ENCODE data around the gene COPG1. TPM values are rescaled to one million over a fixed set of nuclear protein-coding genes. Genes with fewer than 3 reads are reported as not detected.

Gene COPG1
- total and polyA plus RNA-seq, 2 donors (not counting 1 experiment from before 2014, with no cell fraction given), result 48.9 to 85.9 TPM

GRCh38 chr3:129233538-129233937 lies 15.9 kb upstream of the COPG1 start:
- Mint-ChIP-seq H3K4me1 (peaks cover 47% of the 10 kb centered on the region), H3K9me3 (ENCODE audit: insufficient read depth) (peaks cover 4% of the 10 kb centered on the region), H3K27me3 (no peaks in the 10 kb centered on the region), H3K27ac (peak overlapping the region; percentile 97), H3K4me3 (peak overlapping the region; percentile 50)
- H2AFZ ChIP-seq (ENCODE audit: insufficient read depth, low read depth, low read length, poor library complexity, severe bottlenecking), result no peak overlapping the region
- WGBS (ENCODE audit: insufficient coverage), result 0% methylated on average over 4 of the region's 4 CpGs
- H3K9me3 ChIP-seq (ENCODE audit: control extremely low read depth in 1 of 3, control insufficient read depth in 2 of 3, insufficient read depth in 1 of 3, low read length in 2 of 3), result peaks cover 0 to 4% (median 0%) of the 10 kb centered on the region in 3 donors
- H3K9ac ChIP-seq (ENCODE audit: low read length), result no peak overlapping the region
- no peaks in the 10 kb centered on the region for H3K36me3 ChIP-seq (replicated peaks in 1 of 2; ENCODE audit: control extremely low read depth in 1 of 2, control insufficient read depth in 1 of 2, extremely low read depth in 1 of 2, insufficient read depth in 2 of 2, low read length in 1 of 2)
- no peaks in the 10 kb centered on the region for H3K27me3 ChIP-seq (replicated peaks in 1 of 4; ENCODE audit: control extremely low read depth in 1 of 4, control insufficient read depth in 3 of 4, insufficient read depth in 4 of 4, low read length in 3 of 4)
- peak overlapping the region; percentile 31 for H3K4me2 ChIP-seq (replicated peaks; ENCODE audit: low read depth, low read length, poor library complexity, severe bottlenecking)
- ChIA-PET POLR2A (interaction anchor here (0.5 to 2.6 kb wide), 22 partner anchors 9 to 1474 kb away, joined by 3 to 28 read pairs (median 4); partner anchors contain the start of genes CNBP, COPG1, GP9 and HMCES), CTCF (interaction anchor here (0.6 to 11.3 kb wide), 12 partner anchors 9 to 260 kb away, joined by 3 to 98 read pairs (median 4); partner anchors contain the start of genes CNBP and COPG1)
- H3K4me1 ChIP-seq (ENCODE audit: control insufficient read depth in 2 of 2, insufficient read depth in 2 of 2, low read length in 2 of 2), result peaks cover 28 to 36% of the 10 kb centered on the region in 2 donors
- H3K79me2 ChIP-seq (ENCODE audit: control insufficient read depth, insufficient read depth, low read length), result no peaks in the 10 kb centered on the region
- TF ChIP-seq CTCF (IDR thresholded peaks at IDR 0.05) (no peak), EZH2 (IDR thresholded peaks at IDR 0.05; ENCODE audit: borderline replicate concordance, insufficient read depth, low read depth, low read length, poor library complexity, severe bottlenecking) (no peak)
- peak; percentile 95 for DNase-seq
- intact Hi-C loops (cut with micrococcal nuclease), result loop anchor here (1.0 to 5.0 kb wide), 9 partner anchors 12 to 506 kb away; partner anchors contain the start of genes COPG1, IFT122, ISY1 and RAB7A
- ATAC-seq (ENCODE audit: low read depth), result peak; percentile 94
- no peak overlapping the region for H3K4me3 ChIP-seq (ENCODE audit: control extremely low read depth in 1 of 5, extremely low read depth in 1 of 5, insufficient read depth in 1 of 5, low read depth in 2 of 5, low read length in 4 of 5)
- peak overlapping the region; percentile 71 to 87 for H3K27ac ChIP-seq (ENCODE audit: low read length in 2 of 2)
- H4K20me1 ChIP-seq (ENCODE audit: control insufficient read depth, insufficient read depth, low read length, poor library complexity, severe bottlenecking), result no peaks in the 10 kb centered on the region

GRCh38 chr3:129234441-129234840 lies 15.0 kb upstream of the COPG1 start:
- POLR2A ChIA-PET, result interaction anchor here (0.7 to 1.4 kb wide), 4 partner anchors 12 to 231 kb away, joined by 3 to 18 read pairs (median 4); no protein-coding TSS in a partner anchor
- H3K4me3 Mint-ChIP-seq, result peak overlapping the region; percentile 26
- peaks cover 47% of the 10 kb centered on the region for H3K4me1 Mint-ChIP-seq

More at GRCh38 chr3:129234441-129234840, 15.0 kb upstream of the COPG1 start:
- peak overlapping the region; percentile 33 to 42 for H3K27ac ChIP-seq (ENCODE audit: low read length in 2 of 2)
- no peaks in the 10 kb centered on the region for H3K79me2 ChIP-seq (ENCODE audit: control insufficient read depth, insufficient read depth, low read length)
- Mint-ChIP-seq H3K9me3 (ENCODE audit: insufficient read depth) (peaks cover 4% of the 10 kb centered on the region), H3K27ac (peak overlapping the region; percentile 80), H3K27me3 (no peaks in the 10 kb centered on the region)
- WGBS (ENCODE audit: insufficient coverage), result no CpG with 5 or more reads among the region's 3 CpGs
- H3K9me3 ChIP-seq (ENCODE audit: control extremely low read depth in 1 of 3, control insufficient read depth in 2 of 3, insufficient read depth in 1 of 3, low read length in 2 of 3), result peaks cover 0 to 4% (median 0%) of the 10 kb centered on the region in 3 donors
- intact Hi-C loops (cut with micrococcal nuclease), result loop anchor here (5.0 kb wide), 2 partner anchors 208 to 507 kb away; partner anchors contain the start of genes IFT122 and RAB7A
- no peaks in the 10 kb centered on the region for H3K36me3 ChIP-seq (replicated peaks in 1 of 2; ENCODE audit: control extremely low read depth in 1 of 2, control insufficient read depth in 1 of 2, extremely low read depth in 1 of 2, insufficient read depth in 2 of 2, low read length in 1 of 2)
- no peak for TF ChIP-seq EZH2 (IDR thresholded peaks at IDR 0.05; ENCODE audit: borderline replicate concordance, insufficient read depth, low read depth, low read length, poor library complexity, severe bottlenecking)
- no peak for TF ChIP-seq CTCF (IDR thresholded peaks at IDR 0.05)
- peak overlapping the region; percentile 23 for H3K4me2 ChIP-seq (replicated peaks; ENCODE audit: low read depth, low read length, poor library complexity, severe bottlenecking)
- no peaks in the 10 kb centered on the region for H4K20me1 ChIP-seq (ENCODE audit: control insufficient read depth, insufficient read depth, low read length, poor library complexity, severe bottlenecking)
- no peak overlapping the region for H3K9ac ChIP-seq (ENCODE audit: low read length)
- no peak overlapping the region for H2AFZ ChIP-seq (ENCODE audit: insufficient read depth, low read depth, low read length, poor library complexity, severe bottlenecking)
- H3K4me1 ChIP-seq (ENCODE audit: control insufficient read depth in 2 of 2, insufficient read depth in 2 of 2, low read length in 2 of 2), result peaks cover 34 to 42% of the 10 kb centered on the region in 2 donors
- DNase-seq (no peak), ATAC-seq (ENCODE audit: low read depth) (no peak)
- no peak overlapping the region for H3K4me3 ChIP-seq (ENCODE audit: control extremely low read depth in 1 of 5, extremely low read depth in 1 of 5, insufficient read depth in 1 of 5, low read depth in 2 of 5, low read length in 4 of 5)
- H3K27me3 ChIP-seq (replicated peaks in 1 of 4; ENCODE audit: control extremely low read depth in 1 of 4, control insufficient read depth in 3 of 4, insufficient read depth in 4 of 4, low read length in 3 of 4), result no peaks in the 10 kb centered on the region
- CTCF ChIA-PET, result interaction anchor here (1.6 to 11.3 kb wide), 3 partner anchors 11 to 72 kb away, joined by 10 to 98 read pairs (median 14); no protein-coding TSS in a partner anchor
